CD4-positive, alpha-beta T cell treated with Interleukin-12 subunit alpha and Interleukin-12 subunit beta, for 1 hour (primary cell): Measurements from ENCODE around the gene PDCD1LG2.
A peak's percentile ranks its signal among the peaks of the same experiment; 100 is the strongest.
"Not testable (repeated sequence)": the region's sequence is repeated elsewhere in the genome, so short reads cannot be mapped to it uniquely, and the experiment has no call there.

Experiments used
- DNase-seq: peaks from one replicate; pipeline ENCODE4 v3.0.0-alpha.2; 2020

The PDCD1LG2 gene

GRCh38 chr9:5510360-5510931, at the start of gene PDCD1LG2:
TSS of gene PDCD1LG2 (plus strand) at chr9:5510531. CDS start at chr9:5522547, 12,016 bp downstream.
- peak; percentile 29 for DNase-seq

GRCh38 chr9:5464831-5465330, 45.5 kb upstream of the PDCD1LG2 start:
- DNase-seq: not testable (repeated sequence)

- no peak for DNase-seq
These were observed 44.3 kb upstream of the PDCD1LG2 start for GRCh38 chr9:5466005-5466404.

GRCh38 chr9:5466766-5467165, 43.6 kb upstream of the PDCD1LG2 start:
- DNase-seq: no peak

- no peak for DNase-seq
These were observed 41.5 kb upstream of the PDCD1LG2 start for GRCh38 chr9:5468850-5469249.

GRCh38 chr9:5470122-5470521, 40.2 kb upstream of the PDCD1LG2 start:
- no peak for DNase-seq

GRCh38 chr9:5470816-5471215, 39.5 kb upstream of the PDCD1LG2 start:
- DNase-seq: no peak

GRCh38 chr9:5475611-5476010, 34.7 kb upstream of the PDCD1LG2 start:
- DNase-seq: not testable (repeated sequence)

GRCh38 chr9:5478206-5478605, 32.1 kb upstream of the PDCD1LG2 start:
- DNase-seq: no peak

- DNase-seq: no peak
These were observed 30.2 kb upstream of the PDCD1LG2 start for GRCh38 chr9:5479994-5480694.

- no peak for DNase-seq
These were observed 29.4 kb upstream of the PDCD1LG2 start for GRCh38 chr9:5480919-5481318.

GRCh38 chr9:5481322-5482040, 28.9 kb upstream of the PDCD1LG2 start:
- DNase-seq: no peak

- no peak for DNase-seq
These were observed 28.1 kb upstream of the PDCD1LG2 start for GRCh38 chr9:5482194-5482593.

GRCh38 chr9:5483306-5483705, 27.0 kb upstream of the PDCD1LG2 start:
- DNase-seq: no peak

- no peak for DNase-seq
These were observed 24.8 kb upstream of the PDCD1LG2 start for GRCh38 chr9:5485378-5486085.

- DNase-seq: no peak
These were observed 23.3 kb upstream of the PDCD1LG2 start for GRCh38 chr9:5486988-5487387.

- DNase-seq: no peak
These were observed 21.9 kb upstream of the PDCD1LG2 start for GRCh38 chr9:5488221-5489008.

- no peak for DNase-seq
These were observed 20.5 kb upstream of the PDCD1LG2 start for GRCh38 chr9:5489630-5490490.

GRCh38 chr9:5492965-5493678, 17.2 kb upstream of the PDCD1LG2 start:
- no peak for DNase-seq

GRCh38 chr9:5493679-5494511, 16.4 kb upstream of the PDCD1LG2 start:
- peak; percentile 7 for DNase-seq
